ENCODE data around the gene TET3.

Gene TET3

GRCh38 chr2:74007121-74007520 is 22.4 kb downstream of the TET3 start:
- DNase-seq = no peak

- DNase-seq = no peak
These were observed 23.0 kb downstream of the TET3 start for GRCh38 chr2:74007711-74008110.

- DNase-seq = no peak
These were observed 24.2 kb downstream of the TET3 start for GRCh38 chr2:74008761-74009395.

- no peak for DNase-seq
These were observed 24.9 kb downstream of the TET3 start for GRCh38 chr2:74009577-74009976.

- DNase-seq = no peak
These were observed 25.4 kb downstream of the TET3 start for GRCh38 chr2:74010087-74010541.

- DNase-seq = no peak
These were observed 26.5 kb downstream of the TET3 start for GRCh38 chr2:74011246-74011645.

- DNase-seq = no peak
These were observed 30.1 kb downstream of the TET3 start for GRCh38 chr2:74014813-74015212.

- DNase-seq = no peak
These were observed 32.5 kb downstream of the TET3 start for GRCh38 chr2:74017223-74017622.

GRCh38 chr2:74019516-74019915 is 34.8 kb downstream of the TET3 start:
- no peak for DNase-seq

GRCh38 chr2:74020702-74021406 is 36.1 kb downstream of the TET3 start:
- peak in 1 of 2 donors; percentile 34 for DNase-seq

- DNase-seq = no peak
These were observed 36.7 kb downstream of the TET3 start for GRCh38 chr2:74021407-74021755.

- DNase-seq = no peak
These were observed 39.5 kb downstream of the TET3 start for GRCh38 chr2:74024216-74024615.

GRCh38 chr2:74025971-74026612 is 41.4 kb downstream of the TET3 start:
- DNase-seq = no peak

GRCh38 chr2:74026687-74027241 is 42.1 kb downstream of the TET3 start:
- no peak for DNase-seq

GRCh38 chr2:74027496-74027895 is 42.8 kb downstream of the TET3 start:
- no peak for DNase-seq

- no peak for DNase-seq
These were observed 43.6 kb downstream of the TET3 start for GRCh38 chr2:74028290-74028689.

GRCh38 chr2:74028741-74029140 is 44.0 kb downstream of the TET3 start:
- no peak for DNase-seq

GRCh38 chr2:74029714-74030397 is 45.1 kb downstream of the TET3 start:
- DNase-seq = no peak

GRCh38 chr2:74031221-74031620 is 46.5 kb downstream of the TET3 start:
- DNase-seq = no peak

- no peak for DNase-seq
These were observed 47.2 kb downstream of the TET3 start for GRCh38 chr2:74031959-74032287.

GRCh38 chr2:74033375-74033774 is 48.7 kb downstream of the TET3 start:
- no peak for DNase-seq

All from CD4-positive, alpha-beta T cell treated with Interleukin-4 for 1 hour (primary cell).